Fibroblast of mammary gland (primary cell): ENCODE results near the gene FNIP1.

Experiments used
- DNase-seq: peaks from one replicate; pipeline ENCODE4 v3.0.0-alpha.2; 2010; ENCODE audit warnings: low read depth
- H3K4me3 ChIP-seq: 2 replicates; pipeline ENCODE4 v1.5.1; 2011; ENCODE audit warnings: low read depth, mild to moderate bottlenecking, low read length, moderate library complexity; ENCODE audit not compliant: control insufficient read depth
- TF ChIP-seq, protein P1 (sequence below): conservative IDR thresholded peaks from 2 replicates; pipeline ENCODE4 v1.5.1; 2011; ENCODE audit warnings: low read depth, low read length, inconsistent platforms; ENCODE audit not compliant: control insufficient read depth, insufficient read depth

Gene FNIP1

DNA sequence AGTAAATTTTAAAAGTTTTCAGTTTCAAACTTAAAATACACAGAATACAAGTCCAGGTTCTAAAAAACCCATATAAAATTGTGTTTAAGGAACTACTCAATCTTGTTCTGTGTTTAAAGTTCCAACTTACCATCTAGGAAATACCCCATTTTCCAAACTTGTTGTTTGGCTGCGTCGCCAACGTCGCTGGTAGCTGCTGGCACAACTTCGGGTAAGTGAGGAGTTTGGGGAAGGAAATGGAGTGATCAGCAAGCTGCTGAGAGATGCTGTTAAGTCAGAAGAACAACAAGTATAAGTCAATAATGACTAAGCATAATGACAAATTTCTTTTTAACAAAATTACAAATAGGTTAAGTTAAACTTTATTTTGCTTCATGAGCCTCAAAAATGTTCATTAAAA lies 90.5 kb downstream of the FNIP1 start:
- TF ChIP-seq, protein P1, sequence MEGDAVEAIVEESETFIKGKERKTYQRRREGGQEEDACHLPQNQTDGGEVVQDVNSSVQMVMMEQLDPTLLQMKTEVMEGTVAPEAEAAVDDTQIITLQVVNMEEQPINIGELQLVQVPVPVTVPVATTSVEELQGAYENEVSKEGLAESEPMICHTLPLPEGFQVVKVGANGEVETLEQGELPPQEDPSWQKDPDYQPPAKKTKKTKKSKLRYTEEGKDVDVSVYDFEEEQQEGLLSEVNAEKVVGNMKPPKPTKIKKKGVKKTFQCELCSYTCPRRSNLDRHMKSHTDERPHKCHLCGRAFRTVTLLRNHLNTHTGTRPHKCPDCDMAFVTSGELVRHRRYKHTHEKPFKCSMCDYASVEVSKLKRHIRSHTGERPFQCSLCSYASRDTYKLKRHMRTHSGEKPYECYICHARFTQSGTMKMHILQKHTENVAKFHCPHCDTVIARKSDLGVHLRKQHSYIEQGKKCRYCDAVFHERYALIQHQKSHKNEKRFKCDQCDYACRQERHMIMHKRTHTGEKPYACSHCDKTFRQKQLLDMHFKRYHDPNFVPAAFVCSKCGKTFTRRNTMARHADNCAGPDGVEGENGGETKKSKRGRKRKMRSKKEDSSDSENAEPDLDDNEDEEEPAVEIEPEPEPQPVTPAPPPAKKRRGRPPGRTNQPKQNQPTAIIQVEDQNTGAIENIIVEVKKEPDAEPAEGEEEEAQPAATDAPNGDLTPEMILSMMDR, result no peak
- no peak overlapping the region for H3K4me3 ChIP-seq
- no peak for DNase-seq

DNA sequence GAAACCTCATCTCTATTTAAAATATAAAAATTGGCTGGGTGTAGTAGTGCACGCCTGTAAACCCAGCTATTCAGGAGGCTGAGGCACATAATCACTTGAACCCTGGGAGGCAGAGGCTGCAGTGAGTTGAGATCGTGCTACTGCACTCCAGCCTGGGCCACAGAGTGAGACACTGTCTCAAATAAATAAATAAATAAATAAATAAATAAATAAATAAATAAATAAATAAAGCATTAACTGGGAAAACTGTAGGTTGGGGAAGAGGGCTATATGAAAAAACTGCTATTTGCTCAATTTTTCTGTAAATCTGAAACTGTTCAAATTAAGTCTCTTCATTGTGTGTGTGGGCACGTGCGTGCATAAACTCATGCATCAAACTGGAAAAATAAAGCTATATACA lies 101.9 kb downstream of the FNIP1 start:
- TF ChIP-seq, protein P1, result no peak
- no peak overlapping the region for H3K4me3 ChIP-seq
- no peak for DNase-seq

DNA sequence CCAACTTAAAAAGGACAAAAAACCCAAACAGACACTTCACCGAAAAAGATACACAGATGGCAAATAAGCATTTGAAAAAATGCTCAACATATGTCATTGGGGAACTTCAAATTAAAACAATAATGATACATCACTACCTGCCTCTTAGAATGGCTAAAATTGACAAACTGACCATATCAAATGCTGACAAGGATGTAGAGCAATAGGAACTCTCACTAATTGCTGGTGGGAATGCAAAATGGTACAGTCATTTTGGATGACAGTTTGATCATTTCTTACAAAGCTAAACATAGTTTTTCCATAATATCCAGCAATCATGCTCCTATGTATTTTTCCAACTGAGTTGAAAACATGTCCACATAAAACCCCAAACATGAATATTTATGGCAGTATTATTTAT lies 102.9 kb downstream of the FNIP1 start:
- TF ChIP-seq, protein P1, result no peak
- no peak for DNase-seq
- H3K4me3 ChIP-seq, result no peak overlapping the region

DNA sequence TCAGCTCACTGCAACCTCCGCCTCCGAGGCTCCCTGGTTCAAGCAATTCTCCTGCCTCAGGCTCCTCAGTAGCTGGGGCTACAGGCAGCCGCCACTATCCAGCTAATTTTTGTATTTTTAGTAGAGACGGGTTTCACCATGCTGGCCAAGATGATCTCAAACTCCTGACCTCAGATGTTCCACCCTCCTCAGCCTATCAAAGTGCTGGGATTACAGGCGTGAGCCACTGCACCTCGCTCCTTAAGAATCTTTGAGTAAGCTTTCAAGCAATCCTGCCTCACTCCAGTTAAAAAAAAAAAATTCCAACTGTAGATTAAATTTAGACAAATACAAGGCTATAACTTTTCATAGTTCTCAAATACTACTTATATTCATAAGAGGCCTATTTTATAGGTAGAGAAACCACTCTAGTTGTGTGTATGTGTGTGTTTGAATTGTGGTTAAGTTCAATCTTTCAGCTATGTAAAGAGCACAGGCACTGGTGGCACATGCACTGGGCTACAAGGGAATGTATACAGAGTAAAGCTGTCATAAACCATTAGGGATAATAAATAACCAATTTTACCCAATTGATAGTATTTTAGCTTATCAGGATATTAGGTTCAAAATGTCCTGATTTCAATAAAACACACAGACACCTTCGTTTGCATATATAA lies 111.2 kb downstream of the FNIP1 start:
- TF ChIP-seq, protein P1, result no peak
- peak; percentile 21 for DNase-seq
- H3K4me3 ChIP-seq, result no peak overlapping the region

DNA sequence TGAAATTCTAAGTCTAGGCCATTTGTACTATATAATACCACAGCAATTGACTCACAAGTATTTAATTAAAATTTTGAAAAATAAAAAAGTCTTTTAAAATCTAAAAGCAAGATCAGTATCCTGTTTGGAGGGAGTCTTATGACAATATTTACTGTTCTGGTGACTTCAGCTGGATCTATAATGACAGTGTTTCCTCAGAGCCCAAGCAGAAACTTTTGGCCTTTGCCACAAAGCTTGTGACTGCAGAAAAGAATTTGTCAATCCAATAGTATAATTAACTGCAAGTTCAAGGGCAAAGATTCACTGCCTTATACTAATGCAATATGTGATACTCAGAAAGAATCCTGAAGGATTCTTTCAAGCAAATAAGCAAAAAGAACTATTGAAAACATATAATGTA lies 112.2 kb downstream of the FNIP1 start:
- DNase-seq, result no peak
- TF ChIP-seq, protein P1, result no peak
- H3K4me3 ChIP-seq, result no peak overlapping the region

DNA sequence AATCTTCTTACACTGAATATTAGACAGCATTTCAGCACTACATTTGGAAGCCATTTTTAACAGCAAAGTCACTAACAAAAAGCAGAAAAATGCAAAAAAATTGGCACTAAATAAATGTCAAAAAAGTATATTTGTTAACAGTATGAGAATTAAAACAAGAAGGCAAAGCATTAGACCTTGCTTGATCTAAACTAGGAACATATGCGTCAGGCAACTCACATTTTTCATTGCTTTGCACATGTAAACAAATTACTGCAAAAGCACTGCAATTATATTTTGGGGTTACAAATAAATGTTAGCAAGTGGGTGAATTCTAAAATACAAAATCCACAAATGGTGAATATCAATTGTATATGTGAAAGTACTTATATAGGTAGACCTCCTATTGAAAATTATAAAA lies 112.8 kb downstream of the FNIP1 start:
- H3K4me3 ChIP-seq, result no peak overlapping the region
- DNase-seq, result no peak
- TF ChIP-seq, protein P1, result no peak

DNA sequence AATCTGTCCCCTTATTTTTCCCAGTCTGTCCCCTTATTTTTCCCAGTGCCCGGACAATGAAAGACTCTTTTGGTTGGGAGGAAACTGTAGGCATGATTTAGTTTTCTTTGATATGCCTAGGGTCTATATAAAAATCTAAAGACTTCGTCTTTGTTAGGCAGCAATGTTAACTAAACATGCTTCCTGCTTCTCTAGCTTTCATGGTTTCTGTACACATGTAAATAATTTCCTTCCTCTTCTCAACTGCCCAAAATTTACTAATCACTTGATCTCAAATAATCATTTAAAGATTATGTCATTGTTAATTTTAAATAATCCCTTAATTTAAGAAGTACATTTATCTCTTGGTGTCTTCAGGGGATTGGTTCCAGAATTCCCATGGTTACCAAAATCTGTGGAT lies 114.0 kb downstream of the FNIP1 start:
- no peak overlapping the region for H3K4me3 ChIP-seq
- TF ChIP-seq, protein P1, result no peak
- DNase-seq, result no peak
